OCI-LY1 (cell line): ENCODE data around the gene UBR3.

Source experiments
- CTCF ChIP-seq: fragments of 200-600 bp; sonication (generic), shearing (Covaris generic); IDR thresholded peaks from 2 replicates; pipeline ENCODE4 v1.5.1; 2017; ENCODE audit warnings: mild to moderate bottlenecking, antibody characterized with exemption, low read length, moderate library complexity, mixed read lengths
- EZH2 ChIP-seq: fragments of 200-600 bp; sonication (generic), shearing (Covaris generic); IDR thresholded peaks from 2 replicates; pipeline ENCODE4 v1.8.0; 2017; ENCODE audit warnings: borderline replicate concordance, mixed run types, mild to moderate bottlenecking, antibody characterized with exemption, low read length, moderate library complexity, mixed read lengths

GRCh38 chr2:169859423-169859822 is 32.2 kb downstream of the UBR3 start:
- no peak for TF ChIP-seq CTCF
- no peak for TF ChIP-seq EZH2
